A673 (cell line): ENCODE measurements around the gene BANP. TPM values are rescaled to one million over a fixed set of nuclear protein-coding genes. Genes with fewer than 3 reads are reported as not detected.

Source experiments
- BruUV-seq: library from RNA; stranded (reverse); fragments of 400-500 nt; replicated peaks from 2 replicates; lab custom pipeline; 2021; lab: Mats Ljungman, UMichigan
- CTCF ChIA-PET: fragments of 300-600 bp; sonication (Branson Sonifier 250); formaldehyde crosslinking; loops from one replicate; lab custom pipeline; 2022; ENCODE audit warnings: antibody characterized with exemption; lab: Charles Lee
- POLR2A ChIA-PET: fragments of 300-600 bp; sonication (Branson Sonifier 250); formaldehyde crosslinking; loops from one replicate; lab custom pipeline; 2022; ENCODE audit warnings: antibody characterized with exemption; ENCODE audit not compliant: low non-redundant PET; lab: Charles Lee
- DNase-seq: peaks from one replicate; pipeline ENCODE4 v3.0.0-alpha.2; 2015; ENCODE audit warnings: low spot score
- H3K27ac ChIP-seq: fragments of 200-600 bp; sonication (generic); 2 replicates; pipeline ENCODE4 v1.5.1; 2016; ENCODE audit warnings: mixed run types, low read depth, mild to moderate bottlenecking, mixed read lengths, antibody characterized with exemption, low read length; ENCODE audit not compliant: poor library complexity, severe bottlenecking
- H3K27me3 ChIP-seq: fragments of 200-600 bp; sonication (generic); replicated peaks from 2 replicates; pipeline ENCODE4 v1.6.1; 2017; ENCODE audit warnings: mixed run types, low read depth, mild to moderate bottlenecking, mixed read lengths, antibody characterized with exemption, low read length; ENCODE audit not compliant: insufficient read depth, poor library complexity
- H3K36me3 ChIP-seq: fragments of 200-600 bp; sonication (generic); 2 replicates; pipeline ENCODE4 v1.6.1; 2016; ENCODE audit warnings: mixed run types, mild to moderate bottlenecking, mixed read lengths, antibody characterized with exemption, low read length; ENCODE audit not compliant: insufficient read depth, poor library complexity, severe bottlenecking
- H3K4me1 ChIP-seq: fragments of 200-600 bp; sonication (generic); 2 replicates; pipeline ENCODE4 v1.6.1; 2017; ENCODE audit warnings: mixed run types, mild to moderate bottlenecking, mixed read lengths, antibody characterized with exemption, low read length; ENCODE audit not compliant: insufficient read depth, poor library complexity, severe bottlenecking
- H3K4me3 ChIP-seq: fragments of 200-600 bp; sonication (generic); 2 replicates; pipeline ENCODE4 v1.5.1; 2016; ENCODE audit warnings: low read depth, mixed run types, mild to moderate bottlenecking, mixed read lengths, low read length; ENCODE audit not compliant: poor library complexity, severe bottlenecking
- H3K9me3 ChIP-seq: fragments of 200-600 bp; sonication (generic); 2 replicates; pipeline ENCODE4 v1.6.1; 2016; ENCODE audit warnings: mixed run types, low read depth, mild to moderate bottlenecking, mixed read lengths, antibody characterized with exemption, low read length; ENCODE audit not compliant: poor library complexity, severe bottlenecking
- EZH2 ChIP-seq: fragments of 200-600 bp; sonication (generic); IDR thresholded peaks from 2 replicates; pipeline ENCODE4 v1.6.1; 2017; ENCODE audit warnings: borderline replicate concordance, low read depth, mild to moderate bottlenecking, mixed read lengths, antibody characterized with exemption, low read length; ENCODE audit not compliant: poor library complexity, severe bottlenecking
- intact Hi-C: fragments of 100-400 bp; cut with micrococcal nuclease; formaldehyde crosslinking; loops from one replicate; pipeline ENCODE4 v1.10.0; 2022; ENCODE audit not compliant: unreplicated experiment
- total RNA-seq: library from RNA; stranded (reverse); gene quantifications from 2 replicates; pipeline ENCODE4 v1.2.3, GENCODE V29; 2021
- TF ChIP-seq, protein P1 (sequence below): fragments of 300-800, 200-600 bp; sonication (generic); conservative IDR thresholded peaks from 2 replicates; pipeline ENCODE4 v1.5.1; 2017; ENCODE audit warnings: low read depth, mild to moderate bottlenecking, antibody characterized with exemption, low read length, moderate library complexity, mixed read lengths

BANP gene
- total RNA-seq, 1 experiment from 2014 or later, result 44.3 TPM

DNA sequence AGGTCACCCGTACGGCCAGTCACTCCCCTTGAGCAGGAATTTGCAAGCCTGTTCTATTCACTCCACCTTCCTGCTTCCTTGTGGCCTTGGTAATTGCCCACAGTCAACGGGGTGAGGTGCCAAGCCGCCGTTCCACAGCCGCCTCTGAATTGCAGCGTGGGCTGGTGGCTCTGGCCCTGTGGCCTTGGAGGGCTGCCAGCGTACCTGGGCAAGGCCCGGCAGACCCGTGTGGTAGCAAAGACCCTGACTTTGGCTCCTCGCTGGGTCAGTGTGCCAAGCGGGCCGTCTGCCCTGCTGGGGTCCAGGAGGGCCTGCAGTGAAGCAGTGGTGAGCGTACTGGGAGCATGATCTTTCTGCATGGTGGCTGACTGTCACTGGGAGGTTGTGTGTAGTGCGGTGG lies 3.6 kb downstream of the BANP start:
- Histone ChIP-seq H3K9me3 (no peaks in the 10 kb centered on the region), H3K27ac (peak overlapping the region; percentile 65), H3K36me3 (peaks cover 13% of the 10 kb centered on the region), H3K4me1 (peaks cover 28% of the 10 kb centered on the region), H3K27me3 (no peaks in the 10 kb centered on the region), H3K4me3 (no peak overlapping the region)
- ChIA-PET CTCF (interaction anchor here (0.5 kb wide), 1 partner anchor 1246 kb away, joined by 8 read pairs; no protein-coding TSS in a partner anchor), POLR2A (no interaction called here)
- no TSS peak for BruUV-seq
- intact Hi-C loops, result loop anchor here (10.0 kb wide), 2 partner anchors 70 to 480 kb away; no protein-coding TSS in a partner anchor
- no peak for TF ChIP-seq EZH2
- TF ChIP-seq, protein P1, sequence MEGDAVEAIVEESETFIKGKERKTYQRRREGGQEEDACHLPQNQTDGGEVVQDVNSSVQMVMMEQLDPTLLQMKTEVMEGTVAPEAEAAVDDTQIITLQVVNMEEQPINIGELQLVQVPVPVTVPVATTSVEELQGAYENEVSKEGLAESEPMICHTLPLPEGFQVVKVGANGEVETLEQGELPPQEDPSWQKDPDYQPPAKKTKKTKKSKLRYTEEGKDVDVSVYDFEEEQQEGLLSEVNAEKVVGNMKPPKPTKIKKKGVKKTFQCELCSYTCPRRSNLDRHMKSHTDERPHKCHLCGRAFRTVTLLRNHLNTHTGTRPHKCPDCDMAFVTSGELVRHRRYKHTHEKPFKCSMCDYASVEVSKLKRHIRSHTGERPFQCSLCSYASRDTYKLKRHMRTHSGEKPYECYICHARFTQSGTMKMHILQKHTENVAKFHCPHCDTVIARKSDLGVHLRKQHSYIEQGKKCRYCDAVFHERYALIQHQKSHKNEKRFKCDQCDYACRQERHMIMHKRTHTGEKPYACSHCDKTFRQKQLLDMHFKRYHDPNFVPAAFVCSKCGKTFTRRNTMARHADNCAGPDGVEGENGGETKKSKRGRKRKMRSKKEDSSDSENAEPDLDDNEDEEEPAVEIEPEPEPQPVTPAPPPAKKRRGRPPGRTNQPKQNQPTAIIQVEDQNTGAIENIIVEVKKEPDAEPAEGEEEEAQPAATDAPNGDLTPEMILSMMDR, result no peak
- no peak for DNase-seq

DNA sequence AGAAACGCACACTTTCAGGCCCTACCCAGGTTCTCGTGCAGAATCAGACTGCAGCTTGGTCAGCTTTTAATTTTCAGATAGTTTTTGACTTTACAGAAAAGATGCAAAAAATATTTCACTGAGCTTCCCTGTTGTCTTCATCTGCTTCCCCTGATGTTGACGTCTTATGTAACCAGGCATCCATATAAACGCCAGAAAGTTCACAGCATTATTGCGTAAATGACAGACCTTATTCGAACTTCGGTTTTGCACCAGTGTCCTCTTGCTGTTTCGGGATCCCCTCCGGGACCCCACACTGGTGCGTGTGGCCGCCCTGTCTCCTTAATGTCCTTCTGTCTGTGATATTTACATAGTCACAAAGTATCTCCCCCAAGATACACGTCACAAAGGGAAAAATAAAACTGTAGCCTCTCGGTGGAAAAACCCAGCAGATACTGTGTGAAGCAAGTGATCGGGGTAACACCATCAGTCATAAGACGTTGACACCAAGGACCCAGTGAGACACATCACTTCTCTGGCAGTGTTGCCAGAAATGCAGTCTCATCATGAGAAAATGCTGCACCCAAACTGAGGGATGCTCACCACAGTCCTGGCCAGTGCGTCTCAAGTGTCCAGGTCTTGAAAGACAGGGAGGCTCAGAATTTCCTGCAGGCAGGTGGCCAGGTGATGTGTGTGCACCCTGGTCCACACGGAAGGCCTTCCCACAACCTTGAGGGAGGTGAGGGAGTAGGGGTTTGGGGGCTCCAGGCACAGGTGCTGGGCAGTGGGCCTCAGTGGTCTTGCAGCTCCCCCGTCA lies 4.3 kb downstream of the BANP start:
- Histone ChIP-seq H3K4me1 (peaks cover 28% of the 10 kb centered on the region), H3K36me3 (peaks cover 13% of the 10 kb centered on the region), H3K4me3 (no peak overlapping the region), H3K27me3 (no peaks in the 10 kb centered on the region), H3K27ac (peak overlapping the region; percentile 75), H3K9me3 (no peaks in the 10 kb centered on the region)
- no peak for DNase-seq
- TF ChIP-seq, protein P1, result no peak
- no peak for TF ChIP-seq EZH2
- intact Hi-C loops, result loop anchor here (10.0 kb wide), 2 partner anchors 69 to 479 kb away; no protein-coding TSS in a partner anchor
- no TSS peak for BruUV-seq
- ChIA-PET CTCF (interaction anchor here (0.5 to 1.1 kb wide), 2 partner anchors 177 to 1246 kb away, joined by 3 to 8 read pairs; no protein-coding TSS in a partner anchor), POLR2A (no interaction called here)

DNA sequence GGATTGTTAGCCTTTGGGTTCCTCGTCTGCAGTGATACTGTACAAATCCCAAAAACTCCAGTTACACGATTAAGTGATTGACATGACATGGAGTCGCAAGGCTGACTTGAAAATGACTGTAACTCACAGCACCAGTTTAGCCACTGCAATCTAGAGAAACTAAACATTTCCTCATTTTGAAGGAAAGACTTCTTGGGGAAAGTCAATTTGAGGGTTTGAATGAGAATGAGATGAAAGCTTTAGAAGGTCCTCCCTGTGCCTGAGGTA lies 4.8 kb downstream of the BANP start:
- no peaks in the 10 kb centered on the region for H3K27me3 ChIP-seq
- BruUV-seq, result no TSS peak
- intact Hi-C loops, result loop anchor here (10.0 kb wide), 2 partner anchors 69 to 479 kb away; no protein-coding TSS in a partner anchor
- H3K9me3 ChIP-seq, result no peaks in the 10 kb centered on the region
- ChIA-PET POLR2A (no interaction called here), CTCF (interaction anchor here (1.1 kb wide), 1 partner anchor 177 kb away, joined by 3 read pairs; no protein-coding TSS in a partner anchor)
- peaks cover 13% of the 10 kb centered on the region for H3K36me3 ChIP-seq
- no peak for DNase-seq
- peak overlapping the region; percentile 75 for H3K27ac ChIP-seq
- H3K4me1 ChIP-seq, result peaks cover 28% of the 10 kb centered on the region
- TF ChIP-seq EZH2, result no peak
- TF ChIP-seq, protein P1, result no peak
- peak overlapping the region; percentile 28 for H3K4me3 ChIP-seq
